Measurements from ENCODE around the gene TAS2R60. TPM values are rescaled to one million over a fixed set of nuclear protein-coding genes. Genes with fewer than 3 reads are reported as not detected.

TAS2R60 gene
- total and polyA plus RNA-seq, 2 donors (not counting 3 experiments of a cell fraction or from before 2014, with no cell fraction given), result not detected

DNA sequence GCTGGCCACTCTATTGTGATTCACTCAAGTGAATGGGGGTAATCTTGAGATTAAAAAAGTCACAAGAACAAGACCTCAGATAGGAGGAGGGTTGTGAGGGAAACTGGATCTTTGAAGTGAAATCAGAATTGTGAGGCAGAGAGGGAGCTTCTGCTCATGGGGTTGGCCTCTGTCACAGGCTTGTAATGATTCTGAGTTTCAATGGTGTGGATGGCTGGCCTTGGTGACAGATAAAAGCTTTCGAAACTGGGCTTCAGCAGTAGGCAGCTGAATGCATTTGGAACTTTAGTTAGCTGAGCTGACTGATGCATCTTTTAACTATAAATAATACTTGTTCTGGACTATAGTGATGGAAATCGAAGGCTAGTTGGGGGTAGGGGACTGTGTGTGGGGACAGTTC is 12.2 kb downstream of the TAS2R60 start:
- H3K9me1 ChIP-seq (replicated peaks; ENCODE audit: control insufficient read depth, extremely low read depth, insufficient read depth, low read length), result no peaks in the 10 kb centered on the region
- TF ChIP-seq GATA2 (IDR thresholded peaks at IDR 0.05; ENCODE audit: insufficient read depth, insufficient read length, low read depth, low read length) (no peak), POLR2AphosphoS5 (IDR thresholded peaks at IDR 0.05; ENCODE audit: insufficient read depth, low read depth, low read length) (no peak), POLR2A (IDR thresholded peaks at IDR 0.05; ENCODE audit: low read depth, low read length) (no peak)
- TF ChIP-seq, protein P1, sequence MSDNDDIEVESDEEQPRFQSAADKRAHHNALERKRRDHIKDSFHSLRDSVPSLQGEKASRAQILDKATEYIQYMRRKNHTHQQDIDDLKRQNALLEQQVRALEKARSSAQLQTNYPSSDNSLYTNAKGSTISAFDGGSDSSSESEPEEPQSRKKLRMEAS (IDR thresholded peaks at IDR 0.05; ENCODE audit: insufficient read depth, insufficient read length), result no peak
- TF ChIP-seq, protein P2, sequence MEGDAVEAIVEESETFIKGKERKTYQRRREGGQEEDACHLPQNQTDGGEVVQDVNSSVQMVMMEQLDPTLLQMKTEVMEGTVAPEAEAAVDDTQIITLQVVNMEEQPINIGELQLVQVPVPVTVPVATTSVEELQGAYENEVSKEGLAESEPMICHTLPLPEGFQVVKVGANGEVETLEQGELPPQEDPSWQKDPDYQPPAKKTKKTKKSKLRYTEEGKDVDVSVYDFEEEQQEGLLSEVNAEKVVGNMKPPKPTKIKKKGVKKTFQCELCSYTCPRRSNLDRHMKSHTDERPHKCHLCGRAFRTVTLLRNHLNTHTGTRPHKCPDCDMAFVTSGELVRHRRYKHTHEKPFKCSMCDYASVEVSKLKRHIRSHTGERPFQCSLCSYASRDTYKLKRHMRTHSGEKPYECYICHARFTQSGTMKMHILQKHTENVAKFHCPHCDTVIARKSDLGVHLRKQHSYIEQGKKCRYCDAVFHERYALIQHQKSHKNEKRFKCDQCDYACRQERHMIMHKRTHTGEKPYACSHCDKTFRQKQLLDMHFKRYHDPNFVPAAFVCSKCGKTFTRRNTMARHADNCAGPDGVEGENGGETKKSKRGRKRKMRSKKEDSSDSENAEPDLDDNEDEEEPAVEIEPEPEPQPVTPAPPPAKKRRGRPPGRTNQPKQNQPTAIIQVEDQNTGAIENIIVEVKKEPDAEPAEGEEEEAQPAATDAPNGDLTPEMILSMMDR (IDR thresholded peaks at IDR 0.05; ENCODE audit: extremely low read depth in 1 of 2, insufficient read depth in 1 of 2, low read depth in 1 of 2, low read length in 2 of 2), result no peak
- DNase-seq (ENCODE audit: low read depth, low spot score), result no peak
- no peaks in the 10 kb centered on the region for H4K20me1 ChIP-seq (replicated peaks; ENCODE audit: control insufficient read depth, extremely low read depth, insufficient read depth, low read length)
- H3K4me3 ChIP-seq (replicated peaks in 1 of 3; ENCODE audit: insufficient read depth in 1 of 3, low read depth in 1 of 3, low read length in 3 of 3), result no peak overlapping the region
- H3K27me3 ChIP-seq (ENCODE audit: control insufficient read depth in 2 of 2, insufficient read depth in 2 of 2, low read length in 2 of 2), result no peaks in the 10 kb centered on the region
- CTCF ChIA-PET, result interaction anchor here (1.0 kb wide), 1 partner anchor 57 kb away, joined by 4 read pairs; no protein-coding TSS in a partner anchor
- no peaks in the 10 kb centered on the region for H3K9me3 ChIP-seq (replicated peaks; ENCODE audit: control insufficient read depth, insufficient read depth, low read length)
- H3K36me3 ChIP-seq (ENCODE audit: control insufficient read depth in 2 of 2, extremely low read depth in 1 of 2, insufficient read depth in 2 of 2, low read length in 2 of 2), result no peaks in the 10 kb centered on the region
- no peak for FAIRE-seq
- H3K79me2 ChIP-seq (ENCODE audit: control insufficient read depth, insufficient read depth, low read length), result no peaks in the 10 kb centered on the region
- no peak overlapping the region for H2AFZ ChIP-seq (ENCODE audit: low read depth, low read length)
- no peak overlapping the region for H3K9ac ChIP-seq (replicated peaks; ENCODE audit: extremely low read depth, insufficient read depth, low read length)
- no peak overlapping the region for H3K27ac ChIP-seq (ENCODE audit: insufficient read depth, low read depth, low read length)
- BruUV-seq (replicated peaks), result no TSS peak
- no peak overlapping the region for H3K4me2 ChIP-seq (ENCODE audit: insufficient read depth, low read length)
- H3K4me1 ChIP-seq (ENCODE audit: control insufficient read depth, extremely low read depth, insufficient read depth, low read length), result peaks cover 13% of the 10 kb centered on the region
- dilution Hi-C loops (cut with MboI; ENCODE audit: extremely low pct_ligation_motif_present, low sequenced_read_pairs) (no loop called here), intact Hi-C loops (cut with micrococcal nuclease) (no loop called here)
- POLR2A ChIA-PET, result no interaction called here

DNA sequence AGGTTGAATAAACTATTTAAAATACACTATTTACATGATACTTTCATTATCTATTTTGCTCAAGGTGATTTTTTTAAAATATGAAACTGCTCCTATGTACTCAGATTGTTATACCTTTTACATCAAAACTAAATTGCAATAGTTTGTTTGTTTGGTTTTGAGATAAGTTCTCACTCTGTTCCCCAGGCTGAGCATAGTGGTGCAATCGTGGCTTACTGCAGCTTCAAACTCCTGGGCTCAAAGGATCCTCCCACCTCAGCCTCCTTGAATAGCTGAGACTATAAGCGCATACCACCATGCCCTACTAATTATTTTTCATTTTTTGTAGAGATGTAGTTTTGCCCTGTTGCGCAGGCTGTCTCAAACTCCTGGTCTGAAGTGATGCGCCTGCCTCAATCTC is 12.7 kb downstream of the TAS2R60 start:
- no peak for DNase-seq (ENCODE audit: low read depth, low spot score)
- no peaks in the 10 kb centered on the region for H3K36me3 ChIP-seq (ENCODE audit: control insufficient read depth in 2 of 2, extremely low read depth in 1 of 2, insufficient read depth in 2 of 2, low read length in 2 of 2)

More for the DNA sequence above, 12.7 kb downstream of the TAS2R60 start:
- dilution Hi-C loops (cut with MboI; ENCODE audit: extremely low pct_ligation_motif_present, low sequenced_read_pairs), result no loop called here
- CTCF ChIA-PET, result interaction anchor here (1.0 to 1.1 kb wide), 2 partner anchors 18 to 57 kb away, joined by 3 to 4 read pairs; no protein-coding TSS in a partner anchor
- Histone ChIP-seq H3K9me1 (replicated peaks; ENCODE audit: control insufficient read depth, extremely low read depth, insufficient read depth, low read length) (no peaks in the 10 kb centered on the region), H3K9ac (replicated peaks; ENCODE audit: extremely low read depth, insufficient read depth, low read length) (no peak overlapping the region), H3K4me3 (replicated peaks in 1 of 3; ENCODE audit: insufficient read depth in 1 of 3, low read depth in 1 of 3, low read length in 3 of 3) (no peak overlapping the region), H3K27ac (ENCODE audit: insufficient read depth, low read depth, low read length) (no peak overlapping the region), H3K9me3 (replicated peaks; ENCODE audit: control insufficient read depth, insufficient read depth, low read length) (no peaks in the 10 kb centered on the region), H2AFZ (ENCODE audit: low read depth, low read length) (no peak overlapping the region), H3K4me2 (ENCODE audit: insufficient read depth, low read length) (no peak overlapping the region), H4K20me1 (replicated peaks; ENCODE audit: control insufficient read depth, extremely low read depth, insufficient read depth, low read length) (no peaks in the 10 kb centered on the region), H3K4me1 (ENCODE audit: control insufficient read depth, extremely low read depth, insufficient read depth, low read length) (peaks cover 13% of the 10 kb centered on the region), H3K79me2 (ENCODE audit: control insufficient read depth, insufficient read depth, low read length) (no peaks in the 10 kb centered on the region), H3K27me3 (ENCODE audit: control insufficient read depth in 2 of 2, insufficient read depth in 2 of 2, low read length in 2 of 2) (no peaks in the 10 kb centered on the region)
- POLR2A ChIA-PET, result no interaction called here
- intact Hi-C loops (cut with micrococcal nuclease), result no loop called here
- TF ChIP-seq, protein P1 (IDR thresholded peaks at IDR 0.05; ENCODE audit: insufficient read depth, insufficient read length), result no peak
- FAIRE-seq, result no peak
- no TSS peak for BruUV-seq (replicated peaks)
